Uterine smooth muscle cell (primary cell): ENCODE measurements around the gene GABARAP. TPM values are rescaled to one million over a fixed set of nuclear protein-coding genes. Genes with fewer than 3 reads are reported as not detected.

ENCODE experiments used
- total RNA-seq: library from RNA; depleted of rRNA; stranded (reverse); fragments of >200 nt; gene quantifications from 2 replicates; pipeline ENCODE4 v1.2.3, GENCODE V29; 2014

The GABARAP gene
- total RNA-seq, result 74.6 and 149 TPM in 2 replicates

GRCh38 chr17:7241783-7242716, at the start of gene GABARAP:
Gene GABARAP, minus strand, starts transcription at chr17:7242449. Its CDS starts 119 bp downstream, at chr17:7242330.

GRCh38 chr17:7281074-7281952, 39.1 kb upstream of the GABARAP start, which contains the start of gene SLC2A4:
Gene SLC2A4, plus strand, starts transcription at chr17:7281718. Its CDS starts 217 bp downstream, at chr17:7281935.

GRCh38 chr17:7262192-7262934, 20.1 kb upstream of the GABARAP start, which contains the start of gene CLDN7:
Gene CLDN7, minus strand, starts transcription at chr17:7262478. Its CDS starts 435 bp downstream, at chr17:7262043.

DNA sequence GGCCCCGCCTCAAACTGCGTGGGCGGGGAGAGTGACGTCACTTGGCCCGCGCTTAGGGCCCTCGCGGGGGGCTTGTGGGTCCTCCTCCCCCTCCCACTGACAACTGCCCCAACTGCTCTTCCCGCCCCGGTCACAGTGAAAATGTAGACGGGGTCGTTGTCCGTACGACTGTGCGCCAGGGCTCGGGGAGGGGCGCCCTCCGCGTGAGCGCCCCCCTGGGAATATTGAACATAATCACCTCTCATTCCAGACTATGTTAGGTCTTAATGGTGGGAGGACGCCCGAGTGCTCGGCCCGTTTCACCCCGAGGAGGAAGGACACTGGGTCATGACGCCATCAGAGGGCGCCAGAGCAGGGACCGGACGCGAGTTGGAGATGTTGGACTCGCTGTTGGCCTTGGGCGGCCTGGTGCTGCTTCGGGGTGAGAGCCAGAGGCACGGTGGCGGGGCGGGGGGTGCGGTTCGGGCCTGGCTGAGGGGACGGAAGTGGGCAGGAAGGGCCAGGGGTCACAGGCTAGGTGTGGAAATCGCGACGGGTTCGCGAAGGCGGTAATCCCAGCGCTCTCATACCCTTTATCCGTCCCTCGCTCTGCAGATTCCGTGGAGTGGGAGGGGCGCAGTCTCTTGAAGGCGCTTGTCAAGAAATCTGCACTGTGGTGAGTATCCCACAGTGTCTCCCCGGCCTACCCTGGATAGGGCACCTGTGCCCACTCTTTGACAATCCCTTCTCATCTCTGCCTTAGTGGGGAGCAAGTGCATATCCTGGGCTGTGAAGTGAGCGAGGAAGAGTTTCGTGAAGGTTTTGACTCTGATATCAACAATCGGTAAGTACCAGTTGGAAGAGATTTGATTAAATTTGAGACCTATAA, 10.2 kb upstream of the GABARAP start, which contains the start of gene ELP5:
Gene ELP5, plus strand, starts transcription at position 40 of the 868 bp plus-strand sequence. Its CDS starts 336 bp downstream, at position 376.

DNA sequence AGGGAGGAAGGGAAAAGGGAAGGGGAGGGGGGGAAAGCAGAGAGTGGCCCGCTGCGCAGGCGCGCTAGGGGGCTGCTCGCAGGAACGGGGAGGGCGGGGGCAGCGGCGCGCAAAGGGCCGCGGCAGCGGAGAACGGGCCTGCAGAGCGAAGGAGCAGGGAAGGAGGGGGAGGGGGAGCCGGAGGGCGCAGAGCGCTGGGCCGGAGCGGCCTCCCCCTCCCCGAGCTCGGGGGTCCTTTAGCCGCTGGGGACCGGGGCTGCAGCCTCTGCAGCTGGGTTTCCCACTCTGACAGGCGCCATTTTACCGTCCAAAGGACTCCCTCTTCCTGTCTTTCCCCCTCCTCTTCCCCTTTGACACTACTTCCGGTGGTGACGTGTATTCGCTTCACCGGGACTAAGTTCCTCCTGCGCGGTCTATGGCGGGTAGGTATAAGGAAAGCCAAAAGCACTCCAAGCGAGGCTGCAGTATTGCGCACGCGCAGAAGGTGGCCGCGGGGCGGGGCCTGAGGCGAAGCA, 9.5 kb upstream of the GABARAP start, which contains the start of gene CTDNEP1:
Gene CTDNEP1, minus strand, starts transcription at position 74 of the 515 bp plus-strand sequence. CDS start 438 bp downstream, outside the sequence.

GRCh38 chr17:7239091-7240027, 2.9 kb downstream of the GABARAP start, which contains the start of gene PHF23:
Gene PHF23, minus strand, starts transcription at chr17:7239457. Its CDS starts 178 bp downstream, at chr17:7239279.

GRCh38 chr17:7234083-7234951, 7.9 kb downstream of the GABARAP start, which contains the start of gene DVL2:
Gene DVL2, minus strand, starts transcription at chr17:7234517. Its CDS starts 255 bp downstream, at chr17:7234262.

DNA sequence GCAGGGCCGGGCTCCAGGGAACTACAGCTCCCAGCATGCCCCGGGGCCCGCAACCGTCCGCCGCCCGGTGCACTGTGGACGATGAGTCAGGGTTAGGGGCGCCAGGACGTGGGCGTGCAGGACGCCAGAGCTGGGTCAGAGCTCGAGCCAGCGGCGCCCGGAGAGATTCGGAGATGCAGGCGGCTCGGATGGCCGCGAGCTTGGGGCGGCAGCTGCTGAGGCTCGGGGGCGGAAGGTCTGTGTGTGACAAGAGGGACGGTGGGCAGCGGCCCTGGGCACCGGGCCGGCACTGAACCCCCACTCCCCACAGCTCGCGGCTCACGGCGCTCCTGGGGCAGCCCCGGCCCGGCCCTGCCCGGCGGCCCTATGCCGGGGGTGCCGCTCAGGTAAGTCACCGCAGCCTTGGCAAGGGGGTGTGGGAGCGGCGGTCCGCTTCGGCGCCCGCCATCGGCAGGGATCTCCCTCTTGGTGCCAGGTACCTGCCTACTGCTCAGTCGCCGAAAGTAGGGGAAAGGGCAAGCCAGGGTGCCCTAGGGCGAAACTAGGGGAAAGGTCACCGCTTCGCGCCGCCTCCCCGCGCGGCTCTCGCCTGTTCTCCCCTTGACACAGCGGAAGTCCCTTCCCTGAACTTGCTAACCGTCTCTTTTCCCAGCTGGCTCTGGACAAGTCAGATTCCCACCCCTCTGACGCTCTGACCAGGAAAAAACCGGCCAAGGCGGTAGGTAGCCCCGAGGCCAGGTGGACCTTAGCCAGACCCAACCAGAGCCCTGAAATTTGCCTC, 22.2 kb downstream of the GABARAP start, which contains the start of the genes ACADVL and DLG4:
Gene ACADVL, plus strand, starts transcription at position 127 of the 781 bp plus-strand sequence. Its CDS starts 47 bp downstream, at position 174.
Gene DLG4, minus strand, starts transcription at position 25 of the 781 bp plus-strand sequence.

Other genes starting within 250 kb of the GABARAP start
- gene ALOX12, start 246.4 kb downstream of the GABARAP start, total RNA-seq, result 0.75 TPM in 1 of 2 replicates, not detected in the other
- gene RNASEK, start 229.8 kb downstream of the GABARAP start, total RNA-seq, result 22.7 and 29.7 TPM in 2 replicates
- 0.11 and 0.50 TPM in 2 replicates for gene BCL6B, start 219.4 kb downstream of the GABARAP start, total RNA-seq
- gene SLC16A13, start 206.4 kb downstream of the GABARAP start, total RNA-seq, result 1.00 and 1.7 TPM in 2 replicates
- gene SLC16A11, start 198.4 kb downstream of the GABARAP start, total RNA-seq, result 0.11 and 0.12 TPM in 2 replicates
- not detected in 2 replicates for gene CLEC10A, start 162.2 kb downstream of the GABARAP start, total RNA-seq
- gene ASGR2, start 127.6 kb downstream of the GABARAP start, total RNA-seq, result not detected in 2 replicates
- gene ASGR1, start 63.1 kb downstream of the GABARAP start, total RNA-seq, result 1.3 and 1.4 TPM in 2 replicates
- gene DLG4, start 22.6 kb downstream of the GABARAP start, total RNA-seq, result 15.9 and 19.2 TPM in 2 replicates
- gene ACADVL, start 22.5 kb downstream of the GABARAP start, total RNA-seq, result 162 and 238 TPM in 2 replicates
- 95.3 and 99.5 TPM in 2 replicates for gene DVL2, start 7.9 kb downstream of the GABARAP start, total RNA-seq
- gene PHF23, start 3.0 kb downstream of the GABARAP start, total RNA-seq, result 42.5 and 45.5 TPM in 2 replicates
- 25.7 and 27.9 TPM in 2 replicates for gene CTDNEP1, start 9.3 kb upstream of the GABARAP start, total RNA-seq
- 33.0 and 35.5 TPM in 2 replicates for gene ELP5, start 9.8 kb upstream of the GABARAP start, total RNA-seq
- gene CLDN7, start 20.0 kb upstream of the GABARAP start, total RNA-seq, result 2.1 and 4.5 TPM in 2 replicates
- under 0.01 TPM in 2 replicates for gene SLC2A4, start 39.3 kb upstream of the GABARAP start, total RNA-seq
- gene YBX2, start 52.2 kb upstream of the GABARAP start, total RNA-seq, result under 0.01 TPM in 2 replicates
- 450 and 1,318 TPM in 2 replicates for gene EIF5A, start 65.2 kb upstream of the GABARAP start, total RNA-seq
- gene GPS2, start 72.9 kb upstream of the GABARAP start, total RNA-seq, result 34.6 and 43.2 TPM in 2 replicates
- gene NEURL4, start 86.9 kb upstream of the GABARAP start, total RNA-seq, result 24.0 and 32.6 TPM in 2 replicates
- 2.4 and 5.7 TPM in 2 replicates for gene ACAP1, start 94.1 kb upstream of the GABARAP start, total RNA-seq
- 6.5 and 9.4 TPM in 2 replicates for gene KCTD11, start 109.7 kb upstream of the GABARAP start, total RNA-seq
- not detected in 2 replicates for gene TMEM95, start 112.7 kb upstream of the GABARAP start, total RNA-seq
- gene TNK1, start 138.6 kb upstream of the GABARAP start, total RNA-seq, result under 0.01 and 0.66 TPM in 2 replicates
- gene PLSCR3, start 152.1 kb upstream of the GABARAP start, total RNA-seq, result 11.4 and 20.5 TPM in 2 replicates
- gene TMEM256, start 161.6 kb upstream of the GABARAP start, total RNA-seq, result 69.7 and 102 TPM in 2 replicates
- 8.2 and 10.7 TPM in 2 replicates for gene NLGN2, start 165.4 kb upstream of the GABARAP start, total RNA-seq
- not detected in 2 replicates for gene SPEM1, start 177.9 kb upstream of the GABARAP start, total RNA-seq
- gene SPEM2, start 183.2 kb upstream of the GABARAP start, total RNA-seq, result not detected in 2 replicates
- not detected in 2 replicates for gene SPEM3, start 186.4 kb upstream of the GABARAP start, total RNA-seq
- 1.2 and 2.2 TPM in 2 replicates for gene TMEM102, start 193.0 kb upstream of the GABARAP start, total RNA-seq
- gene FGF11, start 197.1 kb upstream of the GABARAP start, total RNA-seq, result 0.77 and 1.7 TPM in 2 replicates
- gene CHRNB1, start 202.6 kb upstream of the GABARAP start, total RNA-seq, result 3.4 and 6.6 TPM in 2 replicates
- 14.8 and 24.1 TPM in 2 replicates for gene ZBTB4, start 237.2 kb upstream of the GABARAP start, total RNA-seq
- not detected in 2 replicates for gene SLC35G6, start 239.0 kb upstream of the GABARAP start, total RNA-seq
- 90.6 and 114 TPM in 2 replicates for gene POLR2A, start 241.9 kb upstream of the GABARAP start, total RNA-seq